ENCODE measurements around the gene CEACAM18.
"Not testable (repeated sequence)": the region's sequence is repeated elsewhere in the genome, so short reads cannot be mapped to it uniquely, and the experiment has no call there.

The CEACAM18 gene

DNA sequence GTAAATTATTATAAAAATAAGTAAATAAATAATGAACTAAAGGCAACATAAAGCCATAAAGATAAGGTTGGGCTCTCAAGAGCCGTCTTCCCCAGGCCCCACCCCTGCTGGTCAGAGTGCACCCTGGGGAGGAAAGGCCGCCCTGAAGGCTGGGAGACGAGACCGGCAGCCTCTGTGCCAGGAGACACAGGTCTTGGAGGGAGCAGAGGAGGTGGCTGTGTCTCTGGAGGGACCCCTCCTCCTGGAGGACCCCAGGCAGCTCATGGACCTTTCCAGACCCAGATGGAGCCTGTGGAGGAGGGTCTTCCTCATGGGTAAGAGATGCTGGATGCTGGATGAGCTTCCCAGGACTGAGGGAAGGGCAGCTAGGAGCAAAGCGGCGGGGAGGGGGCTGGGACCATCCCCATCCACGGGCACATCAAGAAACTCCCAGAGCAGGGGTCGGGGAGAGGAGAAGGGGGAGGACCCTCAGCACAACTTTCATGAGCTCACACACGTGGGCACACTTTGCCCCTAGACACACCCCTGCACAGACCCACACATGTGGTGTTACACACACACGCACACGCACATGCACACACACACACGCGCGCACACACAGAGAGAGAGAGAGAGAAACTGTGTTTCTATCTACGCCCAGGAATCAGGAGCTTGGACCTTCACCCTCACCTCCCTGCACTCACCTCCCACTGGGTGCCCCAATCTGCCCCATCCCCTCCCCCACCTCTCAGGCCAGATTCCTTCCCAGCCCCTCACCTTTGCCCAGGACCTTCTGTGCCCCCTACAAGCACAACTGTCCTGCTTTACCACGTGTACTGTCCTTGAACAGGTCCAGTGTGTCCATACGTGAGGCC, at the start of gene CEACAM18:
Gene CEACAM18 (plus strand): TSS at position 159 of the 854 bp plus-strand sequence.
- DNase-seq (ENCODE audit: low read depth, low spot score), result no peak

DNA sequence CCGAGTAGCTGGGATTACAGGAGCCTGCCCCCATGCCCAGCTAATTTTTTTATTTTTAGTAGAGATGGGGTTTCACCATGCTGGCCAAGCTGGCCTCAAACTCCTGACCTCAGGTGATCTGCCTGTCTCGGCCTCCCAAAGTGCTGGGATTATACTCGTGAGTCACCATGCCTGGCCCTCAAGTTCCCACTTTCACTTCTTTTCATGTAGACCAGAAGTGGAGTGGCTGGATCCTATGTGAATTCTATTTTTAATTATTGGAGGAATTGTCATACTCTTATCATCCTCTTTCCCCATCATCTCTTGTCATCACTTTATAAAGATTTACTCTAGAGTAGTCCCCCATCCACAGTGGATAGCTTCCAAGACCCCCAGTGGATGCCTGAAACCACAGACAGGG, 48.1 kb upstream of the CEACAM18 start:
- no peak for DNase-seq (ENCODE audit: low read depth, low spot score)

GRCh38 chr19:51431124-51431523, 47.2 kb upstream of the CEACAM18 start:
- DNase-seq (ENCODE audit: low read depth, low spot score), result no peak

- DNase-seq (ENCODE audit: low read depth, low spot score), result no peak
Observed at GRCh38 chr19:51433043-51433442, 45.3 kb upstream of the CEACAM18 start.

DNA sequence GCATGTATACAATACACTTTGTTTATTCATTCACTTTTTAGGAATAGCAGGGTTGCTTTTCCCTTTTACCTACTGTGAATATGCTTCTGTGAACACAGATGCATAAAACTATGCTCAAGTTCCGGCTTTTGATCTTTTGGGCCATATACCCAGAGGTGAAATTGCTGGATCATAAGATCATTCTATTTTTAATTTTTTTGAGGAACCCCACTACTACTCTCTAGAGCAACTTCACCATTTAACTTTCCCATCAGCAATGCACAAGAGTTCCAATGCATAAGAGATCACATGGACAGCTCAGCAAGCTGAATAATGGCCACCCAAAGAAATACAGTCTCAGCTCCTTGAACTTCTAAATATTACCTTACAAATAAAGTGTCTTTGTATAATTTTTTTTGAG, 43.9 kb upstream of the CEACAM18 start:
- DNase-seq (ENCODE audit: low read depth, low spot score), result no peak

- DNase-seq (ENCODE audit: low read depth, low spot score), result no peak
Observed at GRCh38 chr19:51439021-51439465, 39.3 kb upstream of the CEACAM18 start.

GRCh38 chr19:51440052-51440451, 38.3 kb upstream of the CEACAM18 start:
- DNase-seq (ENCODE audit: low read depth, low spot score), result no peak

- DNase-seq (ENCODE audit: low read depth, low spot score), result no peak
Observed at GRCh38 chr19:51440846-51441409, 37.4 kb upstream of the CEACAM18 start.

DNA sequence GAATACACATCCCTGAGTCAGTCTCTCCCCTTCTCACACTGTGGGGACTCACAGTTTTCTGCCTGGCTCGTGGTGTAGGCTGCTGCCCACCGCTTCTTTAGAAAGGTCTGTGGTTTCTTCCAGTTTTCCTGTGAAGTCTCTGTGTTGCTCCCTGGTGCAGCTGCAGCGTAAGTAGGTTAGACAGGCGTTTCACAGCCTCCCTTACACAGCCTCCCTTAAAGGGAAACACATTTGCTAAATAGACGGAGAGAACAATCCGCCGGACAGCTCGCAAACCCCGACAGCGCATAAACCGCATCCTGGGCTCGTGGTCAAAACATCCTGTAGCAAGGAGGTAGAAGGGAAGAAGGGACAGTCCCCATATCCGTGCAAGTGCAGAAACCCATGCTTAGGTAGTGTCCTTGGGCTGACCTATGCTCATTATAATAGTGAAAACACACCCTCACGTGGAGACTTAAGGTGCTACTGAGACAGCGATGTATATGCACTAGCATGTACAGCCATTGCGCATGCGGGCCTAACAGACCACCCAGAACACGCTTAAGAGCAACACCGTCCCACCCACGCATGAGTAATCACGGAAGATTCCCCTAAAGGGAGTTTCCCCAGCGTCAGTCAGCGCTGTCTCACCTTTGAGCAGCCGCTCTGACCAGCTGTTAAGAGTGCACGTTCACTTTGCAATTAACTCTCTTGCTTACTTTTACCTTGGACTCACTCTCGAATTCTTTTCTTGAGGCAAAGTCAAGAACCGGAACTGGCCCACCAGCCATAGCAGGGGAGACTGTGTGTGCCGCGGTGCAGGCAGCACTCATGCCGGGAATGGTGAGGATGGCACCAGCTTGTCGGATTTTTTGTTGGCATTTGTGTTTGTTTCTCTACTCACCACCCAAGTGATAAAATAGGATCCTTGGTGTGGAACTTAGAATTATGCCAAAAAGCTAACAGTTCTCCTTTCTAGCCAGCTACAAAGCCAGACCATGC, 36.6 kb upstream of the CEACAM18 start:
- DNase-seq (ENCODE audit: low read depth, low spot score), result peak; percentile 80

GRCh38 chr19:51447510-51447909, 30.8 kb upstream of the CEACAM18 start:
- DNase-seq (ENCODE audit: low read depth, low spot score), result not testable (repeated sequence)

DNA sequence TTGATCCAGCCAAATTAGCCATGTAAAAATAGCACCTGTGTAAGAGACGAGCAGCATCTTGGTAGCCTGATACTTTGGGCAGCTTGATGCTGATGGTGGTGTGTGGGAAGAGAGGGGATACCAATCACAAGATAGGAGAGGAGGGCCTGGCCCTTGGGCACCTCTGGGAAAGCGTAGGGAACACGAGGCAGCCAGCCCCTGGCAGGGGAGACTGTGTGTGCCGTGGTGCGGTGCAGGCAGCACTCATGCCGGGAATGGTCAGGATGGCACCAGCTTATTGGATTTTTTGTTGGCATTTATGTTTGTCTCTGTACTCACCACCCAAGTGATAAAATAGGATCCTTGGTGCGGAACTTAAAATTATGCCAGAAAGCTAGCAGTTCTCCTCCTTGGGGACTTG, 30.3 kb upstream of the CEACAM18 start:
- no peak for DNase-seq (ENCODE audit: low read depth, low spot score)

GRCh38 chr19:51448411-51449016, 29.8 kb upstream of the CEACAM18 start:
- DNase-seq (ENCODE audit: low read depth, low spot score), result peak; percentile 38

GRCh38 chr19:51450730-51451307, 27.5 kb upstream of the CEACAM18 start:
- DNase-seq (ENCODE audit: low read depth, low spot score), result no peak

GRCh38 chr19:51456541-51457290, 21.6 kb upstream of the CEACAM18 start:
- no peak for DNase-seq (ENCODE audit: low read depth, low spot score)

DNA sequence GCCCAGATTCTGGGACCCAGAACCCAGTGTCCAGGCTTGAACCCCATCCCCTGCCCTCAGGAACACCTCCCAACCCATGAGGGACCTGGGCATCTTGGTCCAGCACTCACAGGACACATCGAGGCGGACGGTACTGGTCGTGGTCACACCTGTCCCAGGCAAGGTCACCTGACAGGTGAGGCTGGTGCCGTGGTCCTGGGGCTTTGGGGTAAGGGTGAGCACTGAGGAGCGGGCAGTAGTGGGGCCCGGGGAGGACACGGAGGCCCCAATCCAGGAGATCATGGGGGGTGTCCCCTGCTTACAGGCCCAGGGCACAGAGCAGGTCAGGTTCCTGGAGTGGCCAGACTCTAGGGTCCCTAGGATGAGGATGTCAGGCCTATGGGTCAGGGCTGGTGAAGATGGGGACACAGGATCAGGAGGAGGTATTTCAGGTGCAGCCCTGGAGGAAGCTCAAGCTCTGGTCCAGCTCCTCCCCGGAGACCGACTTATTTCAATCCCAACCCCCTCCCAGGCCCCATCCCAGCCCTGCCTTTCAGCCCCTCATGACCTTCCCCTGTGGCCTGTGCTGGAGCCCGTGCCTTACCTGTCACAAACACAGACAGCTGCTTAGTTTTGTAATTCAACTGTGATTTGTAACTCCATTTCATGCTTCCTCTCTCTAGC, 20.9 kb upstream of the CEACAM18 start:
- no peak for DNase-seq (ENCODE audit: low read depth, low spot score)

- DNase-seq (ENCODE audit: low read depth, low spot score), result no peak
Observed at GRCh38 chr19:51458051-51458645, 20.2 kb upstream of the CEACAM18 start, which contains the start of gene SIGLEC8. TSS of gene SIGLEC8 (minus strand) at chr19:51458454. CDS start at chr19:51458387, 67 bp downstream.

GRCh38 chr19:51458899-51459505, 19.3 kb upstream of the CEACAM18 start:
- DNase-seq (ENCODE audit: low read depth, low spot score), result no peak

DNA sequence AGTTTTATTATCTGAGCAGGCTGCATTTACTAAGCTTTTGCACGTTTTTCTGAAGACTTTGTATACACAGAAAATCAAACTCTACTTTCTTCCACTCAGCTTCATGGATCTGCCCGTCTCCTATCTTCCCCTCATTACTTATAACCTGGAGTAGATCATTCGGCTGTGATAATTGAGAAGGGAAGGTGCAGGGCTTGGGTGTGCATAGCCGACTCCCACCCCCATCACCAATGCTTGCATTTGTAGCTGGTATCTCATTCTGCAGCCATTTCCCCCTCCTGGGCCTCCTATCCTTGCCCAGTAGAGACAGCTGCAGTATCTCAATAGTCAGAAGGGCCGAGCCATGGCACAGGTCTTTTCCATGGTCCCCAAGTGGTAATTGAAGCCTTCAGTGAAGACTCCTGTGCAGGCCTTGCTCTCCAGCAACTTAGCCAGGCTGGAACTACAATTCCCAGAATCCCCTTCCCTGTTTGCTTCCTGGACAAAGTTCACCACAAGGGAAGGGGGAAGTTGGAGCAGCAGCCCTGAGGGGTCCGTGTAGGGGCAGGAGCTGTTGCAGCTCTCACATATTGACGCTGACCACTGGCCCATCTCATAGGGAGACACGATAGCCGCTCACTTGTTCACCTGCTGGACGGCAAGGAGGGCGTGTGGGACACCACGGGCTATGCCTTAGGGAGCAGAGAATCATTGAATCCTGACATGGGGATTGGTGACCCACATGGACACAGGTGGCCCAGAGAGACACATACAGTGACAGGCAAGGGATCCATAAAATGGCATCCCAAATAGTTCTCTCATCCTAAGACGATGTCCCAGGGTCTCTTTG, 18.0 kb upstream of the CEACAM18 start:
- no peak for DNase-seq (ENCODE audit: low read depth, low spot score)
